Liver (tissue), 3 donors: Measurements from ENCODE around the gene SNX14.

Experiments
- CTCF ChIP-seq: fragments of 150-350 bp; IDR thresholded peaks from 2 replicates; pipeline ENCODE4 v1.5.1; 2017; ENCODE audit warnings: improper control_type of control experiment, low read depth, low read length; ENCODE audit not compliant: missing input control
- EGR1 ChIP-seq, 2 donors: IDR thresholded peaks; 2 replicates each; pipeline ENCODE4 v1.6.1; 2016 to 2018; ENCODE audit warnings: antibody characterized with exemption in 2 of 2, low read depth in 2 of 2
- HNF4A ChIP-seq, 2 donors: conservative IDR thresholded peaks; 2 replicates each; pipeline ENCODE4 v1.6.1; 2016; ENCODE audit warnings: antibody characterized with exemption in 2 of 2, mild to moderate bottlenecking in 2 of 2
- JUND ChIP-seq, 2 donors: IDR thresholded peaks; 2 replicates each; pipeline ENCODE4 v1.6.1; 2016; ENCODE audit warnings: antibody characterized with exemption in 2 of 2
- RAD21 ChIP-seq, 2 donors: IDR thresholded peaks; 2 replicates each; pipeline ENCODE4 v1.6.1; 2016; ENCODE audit warnings: antibody characterized with exemption in 2 of 2, mild to moderate bottlenecking in 2 of 2
- REST ChIP-seq: IDR thresholded peaks from 2 replicates; pipeline ENCODE4 v1.6.1; 2016; ENCODE audit warnings: antibody characterized with exemption, mild to moderate bottlenecking
- RXRA ChIP-seq, 2 donors: IDR thresholded peaks; 2 replicates each; pipeline ENCODE4 v1.6.1; 2017 to 2018; ENCODE audit warnings: antibody characterized with exemption in 2 of 2, mild to moderate bottlenecking in 1 of 2
- SP1 ChIP-seq: IDR thresholded peaks from 2 replicates; pipeline ENCODE4 v1.6.1; 2018; ENCODE audit warnings: antibody characterized with exemption, mild to moderate bottlenecking
- YY1 ChIP-seq: IDR thresholded peaks from 2 replicates; pipeline ENCODE4 v1.6.1; 2016; ENCODE audit warnings: antibody characterized with exemption, mild to moderate bottlenecking
- ZBTB33 ChIP-seq: IDR thresholded peaks from 2 replicates; pipeline ENCODE4 v1.6.1; 2016; ENCODE audit warnings: antibody characterized with exemption
- donor health status: healthy.
- donor health status: healthy.

GRCh38 chr6:85498596-85499258 is 94.9 kb downstream of the SNX14 start:
- TF ChIP-seq CTCF = no peak
- TF ChIP-seq JUND (IDR thresholded peaks at IDR 0.05) = no peak
- no peak for TF ChIP-seq SP1
- no peak for TF ChIP-seq YY1
- no peak for TF ChIP-seq RXRA (IDR thresholded peaks at IDR 0.05)
- TF ChIP-seq RAD21 (IDR thresholded peaks at IDR 0.05) = no peak
- no peak for TF ChIP-seq REST
- TF ChIP-seq ZBTB33 = no peak
- no peak for TF ChIP-seq HNF4A (conservative IDR thresholded peaks at IDR 0.05)
- TF ChIP-seq EGR1 (IDR thresholded peaks at IDR 0.05; ENCODE audit: low read depth in 2 of 2) = no peak
